NB4 (cell line): Measurements from ENCODE around the gene ANKRD13C.
"Not testable (repeated sequence)": the region's sequence is repeated elsewhere in the genome, so short reads cannot be mapped to it uniquely, and the experiment has no call there.

Experiments used
- DNase-seq: peaks from one replicate; pipeline ENCODE4 v3.0.0; 2010; ENCODE audit warnings: low read depth
- H3K4me3 ChIP-seq: one replicate; pipeline ENCODE4 v1.5.1; 2011; ENCODE audit warnings: mild to moderate bottlenecking, low read depth, low read length, moderate library complexity
- CTCF ChIP-seq: IDR thresholded peaks from one replicate; pipeline ENCODE4 v1.5.1; 2012; ENCODE audit warnings: low read depth, low read length
- MAX ChIP-seq: IDR thresholded peaks from 2 replicates; pipeline ENCODE4 v1.6.1; 2011; ENCODE audit warnings: low read depth, low read length
- MYC ChIP-seq: IDR thresholded peaks from 2 replicates; pipeline ENCODE4 v1.6.1; 2011; ENCODE audit warnings: low read depth, low read length
- POLR2A ChIP-seq: IDR thresholded peaks from 2 replicates; pipeline ENCODE4 v1.6.1; 2011; ENCODE audit warnings: mild to moderate bottlenecking; ENCODE audit not compliant: insufficient read length; ENCODE audit errors: extremely low read depth

ANKRD13C gene

GRCh38 chr1:70384542-70384941 lies 30.0 kb upstream of the ANKRD13C start:
- no peak overlapping the region for H3K4me3 ChIP-seq
- TF ChIP-seq MAX (no peak), CTCF (no peak), POLR2A (no peak), MYC (no peak)
- no peak for DNase-seq

- TF ChIP-seq POLR2A (no peak), MAX (no peak), CTCF (no peak), MYC (no peak)
- no peak overlapping the region for H3K4me3 ChIP-seq
- no peak for DNase-seq
Observed at GRCh38 chr1:70383483-70383882, 29.0 kb upstream of the ANKRD13C start.

GRCh38 chr1:70382682-70383081 lies 28.2 kb upstream of the ANKRD13C start:
- TF ChIP-seq MYC (no peak), MAX (no peak), POLR2A (no peak), CTCF (no peak)

GRCh38 chr1:70376196-70376595 lies 21.7 kb upstream of the ANKRD13C start:
- DNase-seq = no peak
- TF ChIP-seq MAX (no peak), POLR2A (no peak), MYC (no peak), CTCF (no peak)
- H3K4me3 ChIP-seq = no peak overlapping the region

More at GRCh38 chr1:70382682-70383081, 28.2 kb upstream of the ANKRD13C start:
- DNase-seq = peak; percentile 3
- H3K4me3 ChIP-seq = no peak overlapping the region

GRCh38 chr1:70373580-70373979 lies 19.1 kb upstream of the ANKRD13C start:
- not testable (repeated sequence) for H3K4me3 ChIP-seq, DNase-seq

- TF ChIP-seq CTCF (no peak), MYC (no peak), MAX (no peak), POLR2A (no peak)
- H3K4me3 ChIP-seq = no peak overlapping the region
Observed at GRCh38 chr1:70372426-70372825, 17.9 kb upstream of the ANKRD13C start.

GRCh38 chr1:70371586-70371985 lies 17.1 kb upstream of the ANKRD13C start:
- DNase-seq, H3K4me3 ChIP-seq: not testable (repeated sequence)

More at GRCh38 chr1:70372426-70372825, 17.9 kb upstream of the ANKRD13C start:
- DNase-seq = no peak

- not testable (repeated sequence) for DNase-seq, H3K4me3 ChIP-seq
Observed at GRCh38 chr1:70367397-70367796, 12.9 kb upstream of the ANKRD13C start.

GRCh38 chr1:70366997-70367396 lies 12.5 kb upstream of the ANKRD13C start:
- H3K4me3 ChIP-seq, DNase-seq: not testable (repeated sequence)

GRCh38 chr1:70366425-70366952 lies 12.0 kb upstream of the ANKRD13C start:
- DNase-seq, H3K4me3 ChIP-seq: not testable (repeated sequence)
